ENCODE measurements around the gene MED13.

Gene MED13

GRCh38 chr17:61946359-61946758 lies 118.7 kb downstream of the MED13 start:
- no peak overlapping the region for H3K4me3 ChIP-seq (ENCODE audit: low read depth, low read length)
- no peak for TF ChIP-seq CTCF (IDR thresholded peaks at IDR 0.05; ENCODE audit: low read depth, low read length)
- TF ChIP-seq MYC (IDR thresholded peaks at IDR 0.05; ENCODE audit: low read depth, low read length) = no peak
- TF ChIP-seq MAX (IDR thresholded peaks at IDR 0.05; ENCODE audit: low read depth, low read length) = no peak
- no peak for TF ChIP-seq POLR2A (IDR thresholded peaks at IDR 0.05; ENCODE audit: extremely low read depth, insufficient read length)
- no peak for DNase-seq (ENCODE audit: low read depth)

GRCh38 chr17:61943117-61943516 lies 122.0 kb downstream of the MED13 start:
- no peak for TF ChIP-seq CTCF (IDR thresholded peaks at IDR 0.05; ENCODE audit: low read depth, low read length)
- TF ChIP-seq POLR2A (IDR thresholded peaks at IDR 0.05; ENCODE audit: extremely low read depth, insufficient read length) = no peak
- TF ChIP-seq MYC (IDR thresholded peaks at IDR 0.05; ENCODE audit: low read depth, low read length) = no peak
- no peak for TF ChIP-seq MAX (IDR thresholded peaks at IDR 0.05; ENCODE audit: low read depth, low read length)
- H3K4me3 ChIP-seq (ENCODE audit: low read depth, low read length) = no peak overlapping the region
- DNase-seq (ENCODE audit: low read depth) = no peak

- no peak for DNase-seq (ENCODE audit: low read depth)
- TF ChIP-seq MYC (IDR thresholded peaks at IDR 0.05; ENCODE audit: low read depth, low read length) (no peak), POLR2A (IDR thresholded peaks at IDR 0.05; ENCODE audit: extremely low read depth, insufficient read length) (no peak), MAX (IDR thresholded peaks at IDR 0.05; ENCODE audit: low read depth, low read length) (no peak), CTCF (IDR thresholded peaks at IDR 0.05; ENCODE audit: low read depth, low read length) (no peak)
- no peak overlapping the region for H3K4me3 ChIP-seq (ENCODE audit: low read depth, low read length)
These were observed 123.0 kb downstream of the MED13 start for GRCh38 chr17:61942085-61942484.

- H3K4me3 ChIP-seq (ENCODE audit: low read depth, low read length) = peak overlapping the region; percentile 90
- no peak for DNase-seq (ENCODE audit: low read depth)
- TF ChIP-seq POLR2A (IDR thresholded peaks at IDR 0.05; ENCODE audit: extremely low read depth, insufficient read length) = no peak
- TF ChIP-seq MAX (IDR thresholded peaks at IDR 0.05; ENCODE audit: low read depth, low read length) = no peak
- no peak for TF ChIP-seq CTCF (IDR thresholded peaks at IDR 0.05; ENCODE audit: low read depth, low read length)
- TF ChIP-seq MYC (IDR thresholded peaks at IDR 0.05; ENCODE audit: low read depth, low read length) = no peak
These were observed 137.0 kb downstream of the MED13 start for GRCh38 chr17:61928101-61928436.

- H3K4me3 ChIP-seq (ENCODE audit: low read depth, low read length) = peak within 1 kb of the TSS; percentile 90
- peak; percentile 93 for DNase-seq (ENCODE audit: low read depth)
- peak; percentile 78 for TF ChIP-seq MYC (IDR thresholded peaks at IDR 0.05; ENCODE audit: low read depth, low read length)
- peak; percentile 94 for TF ChIP-seq POLR2A (IDR thresholded peaks at IDR 0.05; ENCODE audit: extremely low read depth, insufficient read length)
- peak; percentile 53 for TF ChIP-seq MAX (IDR thresholded peaks at IDR 0.05; ENCODE audit: low read depth, low read length)
- TF ChIP-seq CTCF (IDR thresholded peaks at IDR 0.05; ENCODE audit: low read depth, low read length) = no peak
These were observed 137.6 kb downstream of the MED13 start, which contains the start of gene INTS2 for GRCh38 chr17:61927208-61928100. INTS2 (minus strand) TSS chr17:61927982; CDS start chr17:61926644, 1,338 bp downstream.
